Heart left ventricle (tissue), 16 donors: ENCODE measurements around the gene JADE1. TPM values are rescaled to one million over a fixed set of nuclear protein-coding genes. Genes with fewer than 3 reads are reported as not detected.

Experiments used
- ATAC-seq, 4 donors: fragments of 200-7000 bp; cut with Tn5 transposase; one replicate each; pipeline ENCODE4 v1.9.1; 2020 to 2022; ENCODE audit warnings: moderate library complexity in 4 of 4, mild to moderate bottlenecking in 3 of 4, moderate number of reproducible peaks in 1 of 4
- DNase-seq, 5 donors: peaks; one replicate each; pipeline ENCODE4 v3.0.0-alpha.2; 2020
- H3K27ac ChIP-seq, 12 donors: fragments of 200-600 bp; sonication (generic) in 4 of 12; one replicate each; pipeline versions ENCODE4 v1.5.0 to v1.8.0; 2016 to 2022; ENCODE audit warnings: mild to moderate bottlenecking in 2 of 12
- H3K27me3 ChIP-seq, 9 donors: fragments of 200-600 bp; sonication (generic) in 2 of 9; one replicate each; pipeline versions ENCODE4 v1.5.1 to v1.8.0; 2016 to 2022; ENCODE audit warnings: mild to moderate bottlenecking in 3 of 9
- H3K36me3 ChIP-seq, 9 donors: fragments of 200-600 bp; sonication (generic) in 2 of 9; one replicate each; pipeline versions ENCODE4 v1.5.0 to v1.8.0; 2018 to 2022; ENCODE audit warnings: mild to moderate bottlenecking in 2 of 9
- H3K4me1 ChIP-seq, 12 donors: fragments of 200-600 bp; sonication (generic) in 4 of 12; one replicate each; pipeline versions ENCODE4 v1.5.0 to v1.8.0; 2016 to 2022; ENCODE audit warnings: mild to moderate bottlenecking in 3 of 12
- H3K4me3 ChIP-seq, 12 donors: fragments of 200-600 bp; sonication (generic) in 4 of 12; one replicate each; pipeline versions ENCODE4 v1.5.0 to v1.8.0; 2017 to 2022; ENCODE audit warnings: mild to moderate bottlenecking in 9 of 12, moderate library complexity in 4 of 12
- H3K9me3 ChIP-seq, 12 donors: fragments of 200-600 bp; sonication (generic) in 4 of 12; one replicate each; pipeline versions ENCODE4 v1.5.0 to v1.8.0; 2016 to 2022; ENCODE audit warnings: mild to moderate bottlenecking in 1 of 12
- CTCF ChIP-seq, 12 donors: fragments of 200-600 bp; sonication (generic) in 4 of 12; IDR thresholded peaks; one replicate each; pipeline versions ENCODE4 v1.5.0 to v1.8.0; 2018 to 2022; ENCODE audit warnings: antibody characterized with exemption in 12 of 12, mild to moderate bottlenecking in 5 of 12
- POLR2A ChIP-seq, 2 donors: fragments of 450-650 bp; IDR thresholded peaks; one replicate each; pipeline ENCODE4 v1.6.1; 2017; ENCODE audit warnings: antibody characterized with exemption in 2 of 2, mild to moderate bottlenecking in 2 of 2, moderate library complexity in 2 of 2
- WGBS, 4 donors: extraction: QIAGEN DNeasy Blood & Tissue Kit in 2 of 4; methylation state at CpG; one replicate each; pipeline versions ENCODE4 v1.1.5 to v1.1.7; 2013 to 2018; 5-methylcytosine and 5-hydroxymethylcytosine counted together
- intact Hi-C, 10 donors: fragments of 100-400 bp; cut with DNase I; formaldehyde crosslinking; loops; one replicate each; pipeline versions ENCODE4 v1.11.1 to v1.14.2; 2022
- polyA plus RNA-seq, 2 donors: library from polyadenylated mRNA; stranded (reverse); fragments of 200-250 nt; gene quantifications; one replicate each; pipeline ENCODE4 v1.2.3, GENCODE V29; 2013
- total RNA-seq, 9 donors: library from RNA; depleted of rRNA in 2 of 9; stranded (reverse); fragments of >200 nt in 2 of 9; fragmentation: NEBNext Ultra II Directional in 3 of 9; extraction: Animal tissue kit (Norgen Biotek cat#: 25700) in 3 of 9; gene quantifications; one replicate each; pipeline versions ENCODE4 v1.1.0 to v1.2.4, GENCODE V29; 2016 to 2023
- donor health status: ischemic (EF 13 %, LVEDD 7.1; RV severe dilation, severe dysfunction).
- donor health status: healthy with polysubstance abuse.
- donor health status: DM: no; HTN: yes; CAD: no.
- donor health status: DM: no; HTN: no; CAD: no.
- donor health status: ischemic (EF 25% LVEDD 6.9; RV normal size, moderate dysfunction).
- donor health status: ischemic (EF 25% LVEDD 5.7; RV mildly dilated, moderate dysfunction).
- donor health status: healthy.
- donor health status: DM: yes; HTN: yes; CAD: no.
- donor health status: ischemic (EF 35%, LVEDD 5.7; RV mildly dilated, moderate dysfunction).
- donor health status: nonischemic (EF 11% LVEDD 7.7; RV severe dilation, severe dysfunction).
- donor health status: DM: yes; HTN: yes; CAD: no.
- donor health status: PGD.
- donor health status: ischemic (EF 29% LVEDD 5.4; RV normal size, mild dysfunction).
- donor health status: nonischemic (EF 23%, LVEDD 6.1; RV moderate dilation, normal function).

The JADE1 gene
- total and polyA plus RNA-seq, 11 donors, result 15.0 to 31.9 (median 19.7) TPM

GRCh38 chr4:128800284-128800683, 9.2 kb upstream of the JADE1 start:
- no peak for TF ChIP-seq POLR2A (IDR thresholded peaks at IDR 0.05)
- TF ChIP-seq CTCF (IDR thresholded peaks at IDR 0.05), result no peak
- intact Hi-C loops, result loop anchor here in 3 of 10 donors (10.0 kb wide), 4 partner anchors 65 to 515 kb away; partner anchors contain the start of gene PGRMC2 (in 1 of the 3)
- no peaks in the 10 kb centered on the region for H3K4me1 ChIP-seq
- H3K27me3 ChIP-seq, result no peaks in the 10 kb centered on the region
- ATAC-seq (no peak), DNase-seq (no peak)
- H3K9me3 ChIP-seq, result no peaks in the 10 kb centered on the region
- no peak overlapping the region for H3K4me3 ChIP-seq
- WGBS, 4 donors, result 77 to 80% (median 78%) methylated on average over 2 of the region's 2 CpGs
- no peak overlapping the region for H3K27ac ChIP-seq
- no peaks in the 10 kb centered on the region for H3K36me3 ChIP-seq

- no peak overlapping the region for H3K4me3 ChIP-seq
- H3K4me1 ChIP-seq, result no peaks in the 10 kb centered on the region
- ATAC-seq, result no peak
- intact Hi-C loops, result loop anchor here in 3 of 10 donors (10.0 kb wide), 4 partner anchors 66 to 516 kb away; partner anchors contain the start of gene PGRMC2 (in 1 of the 3)
- no peaks in the 10 kb centered on the region for H3K36me3 ChIP-seq
- TF ChIP-seq POLR2A (IDR thresholded peaks at IDR 0.05) (no peak), CTCF (IDR thresholded peaks at IDR 0.05) (no peak)
- H3K27ac ChIP-seq, result no peak overlapping the region
- DNase-seq, result no peak
- WGBS, 4 donors, result 88 to 94% (median 92%) methylated on average over 3 of the region's 3 CpGs
- H3K9me3 ChIP-seq, result no peaks in the 10 kb centered on the region
- H3K27me3 ChIP-seq, result no peaks in the 10 kb centered on the region
Observed at GRCh38 chr4:128800701-128801284, 8.7 kb upstream of the JADE1 start.

- Histone ChIP-seq H3K4me3 (no peak overlapping the region), H3K9me3 (no peaks in the 10 kb centered on the region), H3K4me1 (peaks cover 0 to 6% (median 0%) of the 10 kb centered on the region in 12 donors), H3K27ac (no peak overlapping the region), H3K27me3 (no peaks in the 10 kb centered on the region), H3K36me3 (no peaks in the 10 kb centered on the region)
- WGBS, 4 donors, result 79 to 85% (median 82%) methylated on average over 9 of the region's 9 CpGs
- no peak for TF ChIP-seq POLR2A (IDR thresholded peaks at IDR 0.05)
- no peak for TF ChIP-seq CTCF (IDR thresholded peaks at IDR 0.05)
- intact Hi-C loops, result loop anchor here in 3 of 10 donors (10.0 kb wide), 4 partner anchors 68 to 518 kb away; partner anchors contain the start of gene PGRMC2 (in 1 of the 3)
- no peak for DNase-seq
- ATAC-seq, result peak in 1 of 4 donors; percentile 46
Observed at GRCh38 chr4:128802680-128803628, 6.5 kb upstream of the JADE1 start.

- intact Hi-C loops, result loop anchor here in 3 of 10 donors (10.0 kb wide), 4 partner anchors 69 to 519 kb away; partner anchors contain the start of gene PGRMC2 (in 1 of the 3)
- ATAC-seq, result no peak
Observed at GRCh38 chr4:128803783-128804182, 5.7 kb upstream of the JADE1 start.

More at GRCh38 chr4:128803783-128804182, 5.7 kb upstream of the JADE1 start:
- no peaks in the 10 kb centered on the region for H3K36me3 ChIP-seq
- TF ChIP-seq POLR2A (IDR thresholded peaks at IDR 0.05), result no peak
- no peak for TF ChIP-seq CTCF (IDR thresholded peaks at IDR 0.05)
- H3K27ac ChIP-seq, result no peak overlapping the region
- no peaks in the 10 kb centered on the region for H3K9me3 ChIP-seq
- H3K4me3 ChIP-seq, result no peak overlapping the region
- 80 to 88% (median 82%) methylated on average over 2 of the region's 2 CpGs for WGBS, 4 donors
- H3K4me1 ChIP-seq, result peaks cover 0 to 6% (median 0%) of the 10 kb centered on the region in 12 donors
- DNase-seq, result no peak
- H3K27me3 ChIP-seq, result no peaks in the 10 kb centered on the region
